Ishikawa (cell line): ENCODE results near the gene SHB.

Source experiments
- CEBPB ChIP-seq: IDR thresholded peaks from 2 replicates; pipeline ENCODE4 v1.6.1; 2012
- CREB1 ChIP-seq: IDR thresholded peaks from 2 replicates; pipeline ENCODE4 v1.6.1; 2012; ENCODE audit warnings: low read depth
- EGR1 ChIP-seq: IDR thresholded peaks from 2 replicates; pipeline ENCODE4 v1.6.1; 2012
- EP300 ChIP-seq: IDR thresholded peaks from 2 replicates; pipeline ENCODE4 v1.6.1; 2012; ENCODE audit warnings: borderline replicate concordance
- FOXM1 ChIP-seq: IDR thresholded peaks from 2 replicates; pipeline ENCODE4 v1.6.1; 2012; ENCODE audit warnings: low read depth, borderline replicate concordance
- NFIC ChIP-seq: IDR thresholded peaks from 2 replicates; pipeline ENCODE4 v1.6.1; 2012
- RAD21 ChIP-seq: IDR thresholded peaks from 2 replicates; pipeline ENCODE4 v1.6.1; 2012; ENCODE audit warnings: low read depth
- TAF1 ChIP-seq: IDR thresholded peaks from 2 replicates; pipeline ENCODE4 v1.6.1; 2012; ENCODE audit warnings: low read depth, mild to moderate bottlenecking
- TCF12 ChIP-seq: IDR thresholded peaks from 2 replicates; pipeline ENCODE4 v1.6.1; 2012; ENCODE audit warnings: low read depth
- TEAD4 ChIP-seq: IDR thresholded peaks from 2 replicates; pipeline ENCODE4 v1.6.1; 2012
- YY1 ChIP-seq: IDR thresholded peaks from 2 replicates; pipeline ENCODE4 v1.6.1; 2012; ENCODE audit warnings: low read depth
- ZBTB7A ChIP-seq: IDR thresholded peaks from 2 replicates; pipeline ENCODE4 v1.6.1; 2012; ENCODE audit warnings: low read depth
- TF ChIP-seq, protein P1 (sequence below): IDR thresholded peaks from 2 replicates; pipeline ENCODE4 v1.6.1; 2012
- TF ChIP-seq, protein P2 (sequence below): IDR thresholded peaks from 2 replicates; pipeline ENCODE4 v1.6.1; 2012; ENCODE audit warnings: low read depth, mild to moderate bottlenecking
- TF ChIP-seq, protein P3 (sequence below): IDR thresholded peaks from 2 replicates; pipeline ENCODE4 v1.6.1; 2012

SHB gene

DNA sequence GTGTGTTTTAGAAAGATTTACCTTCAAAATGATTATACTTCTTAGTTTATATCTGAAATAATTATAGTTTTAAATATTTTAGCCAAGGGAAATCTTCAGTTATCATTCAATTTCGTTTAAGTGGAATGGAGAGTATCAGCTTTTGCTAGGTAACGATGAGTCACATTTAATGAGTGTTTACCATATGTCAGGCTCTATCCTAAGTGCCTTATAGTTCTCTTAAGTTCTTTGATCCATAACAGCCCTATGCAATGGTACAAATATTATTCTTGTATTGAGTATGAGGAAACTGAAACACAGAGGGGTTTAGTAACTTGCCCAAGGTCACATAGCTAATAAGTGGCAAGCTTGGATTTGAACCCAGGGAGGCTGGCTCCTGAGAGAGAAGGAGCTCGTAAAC lies 37.5 kb upstream of the SHB start:
- TF ChIP-seq FOXM1 (no peak), TCF12 (no peak), RAD21 (no peak)
- TF ChIP-seq, protein P1, sequence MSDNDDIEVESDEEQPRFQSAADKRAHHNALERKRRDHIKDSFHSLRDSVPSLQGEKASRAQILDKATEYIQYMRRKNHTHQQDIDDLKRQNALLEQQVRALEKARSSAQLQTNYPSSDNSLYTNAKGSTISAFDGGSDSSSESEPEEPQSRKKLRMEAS, result no peak

DNA sequence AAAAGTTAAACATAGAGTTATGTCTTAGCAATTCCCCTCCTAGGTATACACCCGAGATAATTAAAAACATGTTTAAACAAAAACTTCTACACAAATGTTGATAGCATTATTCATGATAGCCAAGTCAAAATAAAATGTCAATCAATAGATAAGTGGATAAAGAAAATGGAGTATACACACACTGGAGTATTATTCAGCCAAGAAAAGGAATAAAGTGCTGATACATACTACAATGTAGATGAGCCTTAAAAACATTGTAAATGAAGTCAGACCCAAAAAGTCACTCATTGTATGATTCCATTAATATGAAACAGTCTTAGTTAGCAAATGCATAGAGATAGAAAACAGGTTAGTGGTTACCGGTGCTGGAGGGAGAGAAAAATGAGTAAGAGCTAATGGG lies 34.3 kb upstream of the SHB start:
- no peak for TF ChIP-seq RAD21
- TF ChIP-seq CEBPB, result no peak

DNA sequence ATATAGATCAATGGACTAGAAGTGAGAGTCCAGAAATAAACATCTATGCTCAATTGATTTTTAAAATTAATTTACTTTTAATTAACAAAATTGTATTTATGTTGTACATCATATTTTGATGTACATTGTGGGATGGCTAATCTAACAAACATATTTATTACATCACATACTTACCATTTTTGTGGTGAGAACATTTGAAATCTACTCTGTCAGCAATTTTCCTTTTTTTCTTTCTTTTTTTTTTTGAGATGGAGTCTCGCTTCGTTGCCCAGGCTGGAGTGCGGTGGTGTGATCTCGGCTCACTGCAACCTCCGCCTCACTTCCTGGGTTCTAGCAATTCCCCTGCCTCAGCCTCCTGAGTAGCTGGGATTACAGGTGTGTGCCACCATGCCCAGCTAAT lies 32.4 kb upstream of the SHB start:
- TF ChIP-seq EGR1, result no peak
- TF ChIP-seq CEBPB, result no peak
- TF ChIP-seq FOXM1, result no peak
- TF ChIP-seq TCF12, result no peak
- TF ChIP-seq, protein P2, sequence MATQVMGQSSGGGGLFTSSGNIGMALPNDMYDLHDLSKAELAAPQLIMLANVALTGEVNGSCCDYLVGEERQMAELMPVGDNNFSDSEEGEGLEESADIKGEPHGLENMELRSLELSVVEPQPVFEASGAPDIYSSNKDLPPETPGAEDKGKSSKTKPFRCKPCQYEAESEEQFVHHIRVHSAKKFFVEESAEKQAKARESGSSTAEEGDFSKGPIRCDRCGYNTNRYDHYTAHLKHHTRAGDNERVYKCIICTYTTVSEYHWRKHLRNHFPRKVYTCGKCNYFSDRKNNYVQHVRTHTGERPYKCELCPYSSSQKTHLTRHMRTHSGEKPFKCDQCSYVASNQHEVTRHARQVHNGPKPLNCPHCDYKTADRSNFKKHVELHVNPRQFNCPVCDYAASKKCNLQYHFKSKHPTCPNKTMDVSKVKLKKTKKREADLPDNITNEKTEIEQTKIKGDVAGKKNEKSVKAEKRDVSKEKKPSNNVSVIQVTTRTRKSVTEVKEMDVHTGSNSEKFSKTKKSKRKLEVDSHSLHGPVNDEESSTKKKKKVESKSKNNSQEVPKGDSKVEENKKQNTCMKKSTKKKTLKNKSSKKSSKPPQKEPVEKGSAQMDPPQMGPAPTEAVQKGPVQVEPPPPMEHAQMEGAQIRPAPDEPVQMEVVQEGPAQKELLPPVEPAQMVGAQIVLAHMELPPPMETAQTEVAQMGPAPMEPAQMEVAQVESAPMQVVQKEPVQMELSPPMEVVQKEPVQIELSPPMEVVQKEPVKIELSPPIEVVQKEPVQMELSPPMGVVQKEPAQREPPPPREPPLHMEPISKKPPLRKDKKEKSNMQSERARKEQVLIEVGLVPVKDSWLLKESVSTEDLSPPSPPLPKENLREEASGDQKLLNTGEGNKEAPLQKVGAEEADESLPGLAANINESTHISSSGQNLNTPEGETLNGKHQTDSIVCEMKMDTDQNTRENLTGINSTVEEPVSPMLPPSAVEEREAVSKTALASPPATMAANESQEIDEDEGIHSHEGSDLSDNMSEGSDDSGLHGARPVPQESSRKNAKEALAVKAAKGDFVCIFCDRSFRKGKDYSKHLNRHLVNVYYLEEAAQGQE, result no peak
- no peak for TF ChIP-seq YY1
- TF ChIP-seq, protein P1, result no peak
- TF ChIP-seq RAD21, result no peak
- TF ChIP-seq, protein P3, sequence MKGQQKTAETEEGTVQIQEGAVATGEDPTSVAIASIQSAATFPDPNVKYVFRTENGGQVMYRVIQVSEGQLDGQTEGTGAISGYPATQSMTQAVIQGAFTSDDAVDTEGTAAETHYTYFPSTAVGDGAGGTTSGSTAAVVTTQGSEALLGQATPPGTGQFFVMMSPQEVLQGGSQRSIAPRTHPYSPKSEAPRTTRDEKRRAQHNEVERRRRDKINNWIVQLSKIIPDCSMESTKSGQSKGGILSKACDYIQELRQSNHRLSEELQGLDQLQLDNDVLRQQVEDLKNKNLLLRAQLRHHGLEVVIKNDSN, result no peak
- TF ChIP-seq CREB1, result no peak
- TF ChIP-seq EP300, result no peak
- TF ChIP-seq TAF1, result no peak
- TF ChIP-seq TEAD4, result no peak
- TF ChIP-seq ZBTB7A, result no peak
- no peak for TF ChIP-seq NFIC

DNA sequence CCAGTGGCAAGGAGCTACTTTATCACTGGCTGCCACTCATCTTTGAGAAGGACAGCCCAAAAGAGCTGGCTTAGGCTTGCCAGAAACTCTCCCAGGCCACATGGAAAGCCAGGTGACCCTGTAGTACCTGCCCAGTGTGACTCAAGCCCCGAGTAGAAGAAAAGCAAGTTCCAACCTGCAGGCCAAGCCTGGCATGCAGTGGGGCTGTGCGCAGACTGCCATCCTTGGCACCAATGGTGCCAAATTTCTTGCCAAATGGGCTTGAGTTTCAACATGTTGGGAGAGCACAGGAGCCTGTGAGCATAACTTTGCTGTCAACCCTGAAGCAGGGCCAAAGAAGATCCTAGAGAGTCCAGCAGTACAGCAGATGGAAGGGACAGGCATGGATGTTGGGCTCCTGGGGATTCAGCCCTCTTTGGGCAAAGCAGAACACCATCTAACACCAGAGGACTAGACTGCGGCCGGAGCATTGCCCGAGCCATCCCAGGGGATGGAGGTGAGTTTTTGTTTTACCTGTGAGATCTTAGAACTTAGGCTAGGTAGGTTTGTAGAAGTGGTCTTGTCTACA lies 27.3 kb upstream of the SHB start:
- TF ChIP-seq TAF1, result no peak
- TF ChIP-seq EGR1, result no peak
- TF ChIP-seq RAD21, result no peak
- TF ChIP-seq ZBTB7A, result no peak
- TF ChIP-seq TCF12, result no peak
- TF ChIP-seq, protein P2, result no peak
- no peak for TF ChIP-seq CEBPB
- no peak for TF ChIP-seq NFIC
- TF ChIP-seq FOXM1, result no peak
- no peak for TF ChIP-seq CREB1
- TF ChIP-seq, protein P1, result no peak
- TF ChIP-seq, protein P3, result no peak
- TF ChIP-seq EP300, result no peak
- TF ChIP-seq YY1, result no peak
- TF ChIP-seq TEAD4, result no peak

DNA sequence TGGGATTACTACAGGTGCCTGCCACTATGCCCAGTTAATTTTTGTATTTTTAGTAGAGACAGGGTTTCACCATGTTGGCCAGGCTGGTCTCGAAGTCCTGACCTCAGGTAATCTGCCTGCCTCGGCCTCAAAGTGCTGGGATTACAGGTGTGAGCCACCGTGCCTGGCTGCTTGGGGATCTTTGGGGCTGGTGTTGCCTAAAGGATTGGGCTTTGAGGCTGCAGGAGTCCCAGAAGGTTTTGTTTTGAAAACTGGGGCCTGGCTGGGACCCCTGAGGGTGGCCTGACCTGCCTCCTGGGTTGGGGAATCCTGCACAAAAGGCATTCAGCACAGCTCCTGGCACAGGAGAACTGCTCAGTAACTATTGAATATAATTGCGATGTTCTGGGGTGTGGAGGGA lies 25.1 kb upstream of the SHB start:
- TF ChIP-seq YY1, result no peak
- no peak for TF ChIP-seq TAF1
- no peak for TF ChIP-seq ZBTB7A
- no peak for TF ChIP-seq EP300
- TF ChIP-seq TEAD4, result no peak
- TF ChIP-seq RAD21, result no peak
- TF ChIP-seq, protein P1, result no peak
- no peak for TF ChIP-seq CREB1
- no peak for TF ChIP-seq CEBPB
- TF ChIP-seq FOXM1, result no peak
- TF ChIP-seq NFIC, result no peak
- TF ChIP-seq EGR1, result no peak
- TF ChIP-seq TCF12, result no peak

DNA sequence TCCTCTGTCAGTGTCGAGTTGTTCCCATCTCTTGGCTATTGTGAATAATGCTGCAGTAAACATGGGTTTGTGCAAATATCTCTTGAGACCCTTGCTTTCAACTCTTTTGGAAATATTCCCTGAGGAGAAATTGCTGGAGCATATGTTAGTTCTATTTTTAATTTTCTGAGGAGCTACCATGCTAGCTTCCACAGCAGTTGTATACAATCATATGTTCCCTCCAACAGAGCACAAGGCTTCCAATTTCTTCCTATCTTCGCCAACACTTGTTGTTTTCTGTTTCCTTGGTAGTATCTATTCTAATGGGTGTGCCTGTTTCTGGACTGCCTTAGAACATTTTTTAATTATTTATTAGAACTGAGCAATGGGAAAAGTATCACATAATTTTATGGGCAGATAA lies 23.6 kb upstream of the SHB start:
- TF ChIP-seq EGR1, result no peak
- no peak for TF ChIP-seq CEBPB
- TF ChIP-seq, protein P3, result no peak
